Measurements from ENCODE around the gene FIS1. TPM values are rescaled to one million over a fixed set of nuclear protein-coding genes. Genes with fewer than 3 reads are reported as not detected.

FIS1 gene
- total RNA-seq, 4 donors from 2014 or later, result 129 to 251 (median 233) TPM

DNA sequence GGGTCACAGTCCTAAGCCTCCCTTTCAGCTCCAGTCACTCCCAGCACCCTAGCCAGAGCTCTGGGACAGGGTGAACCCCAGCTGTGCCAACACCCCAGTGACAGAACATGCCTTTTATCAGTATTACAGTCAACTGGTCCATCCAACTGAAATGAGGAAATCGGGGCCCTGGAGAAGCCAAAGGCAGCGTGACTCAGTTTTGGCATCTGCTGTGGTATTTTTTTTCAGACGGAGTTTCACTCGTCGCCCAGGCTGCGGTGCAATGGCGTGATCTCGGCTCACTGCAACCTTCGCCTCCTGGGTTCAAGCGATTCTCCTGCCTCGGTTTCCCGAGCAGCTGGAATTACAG lies 3.9 kb downstream of the FIS1 start:
- Histone ChIP-seq H3K27me3 (no peaks in the 10 kb centered on the region), H3K27ac (peak overlapping the region; percentile 81 to 85), H3K9me3 (no peaks in the 10 kb centered on the region), H3K4me1 (peaks cover 11 to 13% of the 10 kb centered on the region in 2 donors), H3K36me3 (no peaks in the 10 kb centered on the region), H3K4me3 (no peak overlapping the region)
- no peak for TF ChIP-seq CTCF (IDR thresholded peaks at IDR 0.05)
- no peak for TF ChIP-seq POLR2A (IDR thresholded peaks at IDR 0.05)
- DNase-seq, result no peak
- intact Hi-C loops (cut with DNase I; ENCODE audit: low total_unique reads), result no loop called here

GRCh38 chr7:101240226-101241014 lies 4.5 kb downstream of the FIS1 start:
- H3K4me1 ChIP-seq, result peaks cover 9 to 11% of the 10 kb centered on the region in 2 donors
- peak overlapping the region; percentile 81 to 85 for H3K27ac ChIP-seq

DNA sequence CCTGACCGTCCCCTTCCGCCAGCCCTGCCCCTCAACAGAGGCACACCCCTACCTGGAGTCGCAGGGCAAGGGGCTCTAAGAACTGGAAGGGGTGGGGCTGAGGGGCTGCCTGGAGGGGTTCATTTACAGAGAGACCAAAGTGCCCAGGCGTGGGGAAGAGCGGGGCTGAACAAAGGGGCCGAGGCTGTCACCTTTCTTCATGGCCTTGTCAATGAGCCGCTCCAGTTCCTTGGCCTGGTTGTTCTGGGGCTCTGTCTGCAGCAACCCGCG lies 5.0 kb downstream of the FIS1 start:
- intact Hi-C loops (cut with DNase I; ENCODE audit: low total_unique reads), result no loop called here
- H3K36me3 ChIP-seq, result no peaks in the 10 kb centered on the region
- no peaks in the 10 kb centered on the region for H3K9me3 ChIP-seq
- no peak for TF ChIP-seq CTCF (IDR thresholded peaks at IDR 0.05)
- TF ChIP-seq POLR2A (IDR thresholded peaks at IDR 0.05), result no peak
- H3K27me3 ChIP-seq, result no peaks in the 10 kb centered on the region
- H3K27ac ChIP-seq, result peak overlapping the region; percentile 81 to 85
- H3K4me3 ChIP-seq, result no peak overlapping the region
- DNase-seq, result no peak
- H3K4me1 ChIP-seq, result peaks cover 6 to 11% of the 10 kb centered on the region in 2 donors

More at GRCh38 chr7:101240226-101241014, 4.5 kb downstream of the FIS1 start:
- TF ChIP-seq POLR2A (IDR thresholded peaks at IDR 0.05), result no peak
- no peak for TF ChIP-seq CTCF (IDR thresholded peaks at IDR 0.05)
- Histone ChIP-seq H3K9me3 (no peaks in the 10 kb centered on the region), H3K36me3 (no peaks in the 10 kb centered on the region), H3K27me3 (no peaks in the 10 kb centered on the region), H3K4me3 (no peak overlapping the region)
- DNase-seq, result no peak
- intact Hi-C loops (cut with DNase I; ENCODE audit: low total_unique reads), result no loop called here

DNA sequence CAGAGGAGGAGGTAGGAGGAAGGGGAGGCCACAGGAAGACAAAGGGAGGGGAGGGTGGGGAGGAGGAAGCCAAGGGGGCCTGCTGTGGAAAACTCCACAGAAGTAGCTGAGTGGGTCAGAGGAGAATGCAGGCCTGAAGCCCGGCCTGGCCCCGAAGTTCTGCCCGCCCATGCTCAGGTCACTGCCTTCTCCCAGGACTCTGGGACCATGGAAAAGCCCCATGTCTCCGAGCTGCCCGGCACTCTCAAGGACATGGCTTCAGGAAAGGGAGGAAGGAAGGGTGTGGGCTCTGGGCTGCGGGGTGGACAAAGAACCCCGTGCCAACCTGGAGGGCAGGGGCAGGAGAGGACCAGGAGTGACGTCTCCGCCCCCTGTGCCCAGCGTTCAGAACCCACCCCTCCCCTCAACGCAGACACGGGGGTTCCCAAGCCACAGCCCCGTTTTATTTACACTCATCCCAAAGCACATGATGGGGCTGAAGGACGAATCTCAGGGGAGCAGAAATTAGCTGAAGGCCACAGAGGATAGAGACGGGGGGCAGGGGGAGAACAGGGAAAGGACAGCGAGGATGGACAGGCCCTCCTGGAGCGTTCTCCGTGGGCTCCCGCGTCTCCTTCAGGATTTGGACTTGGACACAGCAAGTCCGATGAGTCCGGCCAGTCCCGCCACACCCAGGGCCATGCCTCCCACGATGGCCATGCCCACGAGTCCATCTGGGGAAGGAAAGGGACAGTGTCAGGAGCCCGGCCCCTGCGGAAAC lies 5.5 kb downstream of the FIS1 start:
- peak overlapping the region; percentile 81 to 85 for H3K27ac ChIP-seq
- intact Hi-C loops (cut with DNase I; ENCODE audit: low total_unique reads), result no loop called here
- DNase-seq, result peak in 1 of 2 donors; percentile 59
- TF ChIP-seq POLR2A (IDR thresholded peaks at IDR 0.05) (no peak), CTCF (IDR thresholded peaks at IDR 0.05) (no peak)
- H3K4me1 ChIP-seq, result peaks cover 6 to 11% of the 10 kb centered on the region in 2 donors
- H3K4me3 ChIP-seq, result no peak overlapping the region
- no peaks in the 10 kb centered on the region for H3K36me3 ChIP-seq
- H3K27me3 ChIP-seq, result no peaks in the 10 kb centered on the region
- no peaks in the 10 kb centered on the region for H3K9me3 ChIP-seq
